Measurements from ENCODE around the gene CAMKK2.

- TF ChIP-seq POLR2AphosphoS5 (IDR thresholded peaks at IDR 0.05; ENCODE audit: low read depth, low read length) = no peak
- TF ChIP-seq CTCF (IDR thresholded peaks at IDR 0.05) = no peak
- no peak for TF ChIP-seq YY1 (IDR thresholded peaks at IDR 0.05; ENCODE audit: low read depth)
- no peak for TF ChIP-seq EP300 (IDR thresholded peaks at IDR 0.05; ENCODE audit: borderline replicate concordance in 1 of 2, low read depth in 1 of 2, low read length in 1 of 2)
- no peak for TF ChIP-seq TCF12 (IDR thresholded peaks at IDR 0.05)
- no peak for TF ChIP-seq REST (IDR thresholded peaks at IDR 0.05; ENCODE audit: low read depth, low read length)
- no peak for TF ChIP-seq RAD21 (IDR thresholded peaks at IDR 0.05; ENCODE audit: low read length)
- no peak for TF ChIP-seq FOXM1 (IDR thresholded peaks at IDR 0.05; ENCODE audit: low read depth)
- TF ChIP-seq GABPA (IDR thresholded peaks at IDR 0.05; ENCODE audit: low read depth) = no peak
- no peak for TF ChIP-seq ZBTB33 (IDR thresholded peaks at IDR 0.05; ENCODE audit: borderline replicate concordance, low read depth)
- TF ChIP-seq TAF1 (IDR thresholded peaks at IDR 0.05; ENCODE audit: borderline replicate concordance, low read depth, low read length) = no peak
- no peak for TF ChIP-seq MXI1 (IDR thresholded peaks at IDR 0.05; ENCODE audit: low read depth, low read length)
- no peak for TF ChIP-seq NFIC (IDR thresholded peaks at IDR 0.05; ENCODE audit: borderline replicate concordance)
Observed at GRCh38 chr12:121246893-121247557, 49.5 kb downstream of the CAMKK2 start.
